ENCODE measurements around the gene SIK3. TPM values are rescaled to one million over a fixed set of nuclear protein-coding genes. Genes with fewer than 3 reads are reported as not detected.

Gene SIK3
- total RNA-seq, 1 experiment from 2014 or later, result 31.4 TPM

GRCh38 chr11:117122556-117122955, 24.3 kb upstream of the SIK3 start:
- Histone ChIP-seq H3K56ac (ENCODE audit: insufficient read length, low read depth, low read length) (no peak overlapping the region), H3K27ac (ENCODE audit: insufficient read length, low read depth, low read length) (no peak overlapping the region), H2AFZ (ENCODE audit: low read length) (no peak overlapping the region), H4K20me1 (ENCODE audit: control insufficient read depth, insufficient read depth, insufficient read length) (no peaks in the 10 kb centered on the region), H2BK15ac (ENCODE audit: low read depth, low read length) (no peak overlapping the region), H4K5ac (ENCODE audit: insufficient read length, low read depth, low read length) (no peak overlapping the region), H2AK5ac (ENCODE audit: insufficient read length, low read length) (no peak overlapping the region), H3K79me1 (ENCODE audit: insufficient read depth, low read depth, low read length, poor library complexity, severe bottlenecking) (no peaks in the 10 kb centered on the region), H3K14ac (ENCODE audit: insufficient read depth, low read length) (no peak overlapping the region), H4K8ac (replicated peaks; ENCODE audit: insufficient read length, low read depth, low read length) (no peak overlapping the region), H3K23me2 (ENCODE audit: insufficient read length, low read depth, low read length, poor library complexity, severe bottlenecking) (no peaks in the 10 kb centered on the region), H3K9ac (ENCODE audit: extremely low read depth, insufficient read length, low read length) (no peak overlapping the region), H3K23ac (ENCODE audit: insufficient read length, low read depth, low read length) (no peak overlapping the region), H3T11ph (ENCODE audit: low read length) (no peak overlapping the region), H3K27me3 (ENCODE audit: insufficient read depth, low read length) (no peaks in the 10 kb centered on the region), H2BK5ac (ENCODE audit: insufficient read length, low read length) (no peak overlapping the region), H3K4me2 (ENCODE audit: insufficient read depth, insufficient read length, low read length) (no peak overlapping the region), H3K79me2 (ENCODE audit: insufficient read depth, low read length) (no peaks in the 10 kb centered on the region), H3K18ac (ENCODE audit: insufficient read length, low read depth, low read length) (no peak overlapping the region), H3K4me1 (ENCODE audit: insufficient read depth, low read length) (no peaks in the 10 kb centered on the region), H3K9me3 (ENCODE audit: control insufficient read depth, low read depth, low read length) (no peaks in the 10 kb centered on the region), H2BK20ac (ENCODE audit: low read depth, low read length, poor library complexity, severe bottlenecking) (no peak overlapping the region), H2BK12ac (ENCODE audit: insufficient read length, low read depth, low read length) (no peak overlapping the region), H3K4ac (ENCODE audit: low read depth, low read length) (no peak overlapping the region), H4K91ac (ENCODE audit: insufficient read length, low read depth, low read length) (no peak overlapping the region), H2BK120ac (ENCODE audit: low read depth, low read length, poor library complexity, severe bottlenecking) (no peak overlapping the region)
- Mint-ChIP-seq H3K4me3 (no peak overlapping the region), H3K36me3 (ENCODE audit: insufficient read depth in 1 of 3, low read depth in 3 of 3) (no peaks in the 10 kb centered on the region), H3K9me3 (no peaks in the 10 kb centered on the region), H3K4me1 (no peaks in the 10 kb centered on the region), H3K27ac (no peak overlapping the region), H3K27me3 (ENCODE audit: low read depth) (peaks cover 19% of the 10 kb centered on the region)
- TF ChIP-seq CTCF (conservative IDR thresholded peaks at IDR 0.05), result no peak
- WGBS (ENCODE audit: extremely low coverage, insufficient read length, low lambda C conversion rate), result no CpG with 5 or more reads among the region's 5 CpGs
- no peak for DNase-seq
